Ishikawa (cell line): ENCODE measurements around the gene TNFRSF25.

ENCODE experiments used
- CEBPB ChIP-seq: IDR thresholded peaks from 2 replicates; pipeline ENCODE4 v1.6.1; 2012
- CREB1 ChIP-seq: IDR thresholded peaks from 2 replicates; pipeline ENCODE4 v1.6.1; 2012; ENCODE audit warnings: low read depth
- EP300 ChIP-seq: IDR thresholded peaks from 2 replicates; pipeline ENCODE4 v1.6.1; 2012; ENCODE audit warnings: borderline replicate concordance
- NFIC ChIP-seq: IDR thresholded peaks from 2 replicates; pipeline ENCODE4 v1.6.1; 2012
- RAD21 ChIP-seq: IDR thresholded peaks from 2 replicates; pipeline ENCODE4 v1.6.1; 2012; ENCODE audit warnings: low read depth
- TAF1 ChIP-seq: IDR thresholded peaks from 2 replicates; pipeline ENCODE4 v1.6.1; 2012; ENCODE audit warnings: low read depth, mild to moderate bottlenecking
- TCF12 ChIP-seq: IDR thresholded peaks from 2 replicates; pipeline ENCODE4 v1.6.1; 2012; ENCODE audit warnings: low read depth
- YY1 ChIP-seq: IDR thresholded peaks from 2 replicates; pipeline ENCODE4 v1.6.1; 2012; ENCODE audit warnings: low read depth
- ZBTB7A ChIP-seq: IDR thresholded peaks from 2 replicates; pipeline ENCODE4 v1.6.1; 2012; ENCODE audit warnings: low read depth

DNA sequence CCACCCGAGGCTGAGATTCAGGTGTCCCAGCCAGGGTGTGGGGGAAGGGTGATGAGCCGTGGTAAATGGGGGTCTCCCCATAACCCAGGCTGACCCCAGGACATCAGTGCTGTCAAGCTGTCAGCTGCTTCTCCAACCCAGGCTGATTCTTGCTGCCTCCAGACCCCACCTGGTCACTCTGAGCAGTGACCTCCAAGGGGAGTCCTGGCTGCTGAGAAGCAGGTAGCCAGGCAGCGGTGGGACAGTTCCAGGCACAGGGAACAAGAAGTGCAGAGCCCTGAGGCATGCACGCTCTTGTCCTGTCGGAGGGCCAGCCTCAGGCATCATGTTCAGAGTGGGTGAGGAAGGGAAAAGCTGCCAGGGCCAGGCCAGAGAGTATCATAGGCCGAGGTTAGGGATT, 40.3 kb downstream of the TNFRSF25 start:
- no peak for TF ChIP-seq NFIC
- TF ChIP-seq CREB1: no peak
- no peak for TF ChIP-seq CEBPB
- no peak for TF ChIP-seq TCF12
- no peak; the same call in 1 of the 2 replicates for TF ChIP-seq TAF1
- no peak for TF ChIP-seq EP300
- no peak for TF ChIP-seq YY1
- TF ChIP-seq ZBTB7A: no peak; the same call in 1 of the 2 replicates
- TF ChIP-seq RAD21: no peak
